SJSA1 (cell line): ENCODE results near the gene DMD. TPM values are rescaled to one million over a fixed set of nuclear protein-coding genes. Genes with fewer than 3 reads are reported as not detected.

ENCODE experiments used
- DNase-seq, 2 experiments: peaks; one replicate each; pipeline ENCODE4 v3.0.0-alpha.2; 2015 to 2020; ENCODE audit warnings: low spot score in 2 of 2, low read depth in 1 of 2
- H3K27ac ChIP-seq: fragments of 250-450 bp; sonication (Bioruptor Pico); 2 replicates; pipeline ENCODE4 v1.5.1; 2020; ENCODE audit warnings: mild to moderate bottlenecking, moderate library complexity
- H3K27me3 ChIP-seq: fragments of 250-450 bp; sonication (Bioruptor Pico); replicated peaks from 2 replicates; pipeline ENCODE4 v1.5.1; 2020; ENCODE audit warnings: mild to moderate bottlenecking, moderate library complexity
- H3K36me3 ChIP-seq: fragments of 250-450 bp; sonication (Bioruptor Pico); 2 replicates; pipeline ENCODE4 v1.5.1; 2020; ENCODE audit warnings: mild to moderate bottlenecking
- H3K4me1 ChIP-seq: fragments of 250-450 bp; sonication (Bioruptor Pico); replicated peaks from 2 replicates; pipeline ENCODE4 v1.6.1; 2021; ENCODE audit warnings: mild to moderate bottlenecking
- H3K4me3 ChIP-seq: fragments of 250-450 bp; sonication (Bioruptor Pico); 2 replicates; pipeline ENCODE4 v1.5.1; 2020; ENCODE audit warnings: mild to moderate bottlenecking
- H3K9me3 ChIP-seq: fragments of 250-450 bp; sonication (Bioruptor Pico); replicated peaks from 2 replicates; pipeline ENCODE4 v1.5.1; 2020; ENCODE audit warnings: mild to moderate bottlenecking
- total RNA-seq: library from RNA; depleted of rRNA; stranded (reverse); fragments of >200 nt; shearing (Covaris generic); gene quantifications from 2 replicates; pipeline ENCODE4 v1.2.3, GENCODE V29; 2014

DMD gene
- total RNA-seq, 1 experiment from 2014 or later: 6.8 TPM

- H3K4me3 ChIP-seq: no peak overlapping the region
- H3K9me3 ChIP-seq: no peaks in the 10 kb centered on the region
- H3K4me1 ChIP-seq: no peaks in the 10 kb centered on the region
- DNase-seq: no peak
- H3K36me3 ChIP-seq: no peaks in the 10 kb centered on the region
- no peaks in the 10 kb centered on the region for H3K27me3 ChIP-seq
- H3K27ac ChIP-seq: no peak overlapping the region
These were observed 2042.8 kb downstream of the DMD start for GRCh38 chrX:31168551-31168950.

- no peaks in the 10 kb centered on the region for H3K9me3 ChIP-seq
- no peaks in the 10 kb centered on the region for H3K4me1 ChIP-seq
- no peak for DNase-seq
- H3K27ac ChIP-seq: no peak overlapping the region
- H3K27me3 ChIP-seq: no peaks in the 10 kb centered on the region
- H3K36me3 ChIP-seq: no peaks in the 10 kb centered on the region
- H3K4me3 ChIP-seq: no peak overlapping the region
These were observed 2044.5 kb downstream of the DMD start for GRCh38 chrX:31166832-31167231.

GRCh38 chrX:31166416-31166815 lies 2044.9 kb downstream of the DMD start:
- no peak overlapping the region for H3K27ac ChIP-seq
- H3K36me3 ChIP-seq: no peaks in the 10 kb centered on the region
- no peaks in the 10 kb centered on the region for H3K27me3 ChIP-seq
- no peaks in the 10 kb centered on the region for H3K9me3 ChIP-seq
- no peak overlapping the region for H3K4me3 ChIP-seq
- H3K4me1 ChIP-seq: no peaks in the 10 kb centered on the region
- no peak for DNase-seq

- no peak for DNase-seq
These were observed 2045.9 kb downstream of the DMD start for GRCh38 chrX:31165241-31166035.

GRCh38 chrX:31154946-31155345 lies 2056.4 kb downstream of the DMD start:
- Histone ChIP-seq H3K9me3 (no peaks in the 10 kb centered on the region), H3K27me3 (no peaks in the 10 kb centered on the region), H3K4me3 (no peak overlapping the region), H3K36me3 (no peaks in the 10 kb centered on the region), H3K27ac (no peak overlapping the region), H3K4me1 (no peaks in the 10 kb centered on the region)
- no peak for DNase-seq

More at GRCh38 chrX:31165241-31166035, 2045.9 kb downstream of the DMD start:
- Histone ChIP-seq H3K4me3 (no peak overlapping the region), H3K36me3 (no peaks in the 10 kb centered on the region), H3K27me3 (no peaks in the 10 kb centered on the region), H3K4me1 (no peaks in the 10 kb centered on the region), H3K27ac (no peak overlapping the region), H3K9me3 (no peaks in the 10 kb centered on the region)

GRCh38 chrX:31153475-31154047 lies 2057.8 kb downstream of the DMD start:
- no peak for DNase-seq
- Histone ChIP-seq H3K4me1 (no peaks in the 10 kb centered on the region), H3K9me3 (no peaks in the 10 kb centered on the region), H3K27me3 (no peaks in the 10 kb centered on the region), H3K4me3 (no peak overlapping the region), H3K27ac (no peak overlapping the region), H3K36me3 (no peaks in the 10 kb centered on the region)

GRCh38 chrX:31147175-31147574 lies 2064.2 kb downstream of the DMD start:
- H3K36me3 ChIP-seq: no peaks in the 10 kb centered on the region
- H3K4me3 ChIP-seq: no peak overlapping the region
- no peak overlapping the region for H3K27ac ChIP-seq
- no peaks in the 10 kb centered on the region for H3K27me3 ChIP-seq
- DNase-seq: no peak
- no peaks in the 10 kb centered on the region for H3K4me1 ChIP-seq
- H3K9me3 ChIP-seq: no peaks in the 10 kb centered on the region

GRCh38 chrX:31139961-31140360 lies 2071.4 kb downstream of the DMD start:
- Histone ChIP-seq H3K4me3 (no peak overlapping the region), H3K27ac (no peak overlapping the region), H3K9me3 (no peaks in the 10 kb centered on the region), H3K4me1 (no peaks in the 10 kb centered on the region), H3K36me3 (no peaks in the 10 kb centered on the region), H3K27me3 (no peaks in the 10 kb centered on the region)
- no peak for DNase-seq

- no peak for DNase-seq
- H3K27me3 ChIP-seq: no peaks in the 10 kb centered on the region
- no peaks in the 10 kb centered on the region for H3K36me3 ChIP-seq
- H3K4me3 ChIP-seq: no peak overlapping the region
- no peaks in the 10 kb centered on the region for H3K4me1 ChIP-seq
- no peaks in the 10 kb centered on the region for H3K9me3 ChIP-seq
- no peak overlapping the region for H3K27ac ChIP-seq
These were observed 2073.2 kb downstream of the DMD start for GRCh38 chrX:31138124-31138523.

- DNase-seq: no peak
- no peaks in the 10 kb centered on the region for H3K27me3 ChIP-seq
These were observed 2075.2 kb downstream of the DMD start for GRCh38 chrX:31136144-31136611.

GRCh38 chrX:31132821-31133241 lies 2078.5 kb downstream of the DMD start:
- no peak overlapping the region for H3K4me3 ChIP-seq
- no peaks in the 10 kb centered on the region for H3K27me3 ChIP-seq
- H3K4me1 ChIP-seq: no peaks in the 10 kb centered on the region
- no peak overlapping the region for H3K27ac ChIP-seq
- H3K9me3 ChIP-seq: no peaks in the 10 kb centered on the region
- no peaks in the 10 kb centered on the region for H3K36me3 ChIP-seq
- no peak for DNase-seq

More at GRCh38 chrX:31136144-31136611, 2075.2 kb downstream of the DMD start:
- Histone ChIP-seq H3K27ac (no peak overlapping the region), H3K4me1 (no peaks in the 10 kb centered on the region), H3K4me3 (no peak overlapping the region), H3K36me3 (no peaks in the 10 kb centered on the region), H3K9me3 (no peaks in the 10 kb centered on the region)

GRCh38 chrX:31130457-31131220 lies 2080.7 kb downstream of the DMD start:
- no peak overlapping the region for H3K27ac ChIP-seq
- H3K9me3 ChIP-seq: no peaks in the 10 kb centered on the region
- no peak for DNase-seq
- no peak overlapping the region for H3K4me3 ChIP-seq
- no peaks in the 10 kb centered on the region for H3K27me3 ChIP-seq
- H3K36me3 ChIP-seq: no peaks in the 10 kb centered on the region
- no peaks in the 10 kb centered on the region for H3K4me1 ChIP-seq

GRCh38 chrX:31128855-31129254 lies 2082.5 kb downstream of the DMD start:
- DNase-seq: no peak
- Histone ChIP-seq H3K36me3 (no peaks in the 10 kb centered on the region), H3K4me3 (no peak overlapping the region), H3K9me3 (no peaks in the 10 kb centered on the region), H3K27ac (no peak overlapping the region), H3K4me1 (no peaks in the 10 kb centered on the region), H3K27me3 (no peaks in the 10 kb centered on the region)

- no peaks in the 10 kb centered on the region for H3K4me1 ChIP-seq
- H3K27ac ChIP-seq: no peak overlapping the region
- H3K9me3 ChIP-seq: no peaks in the 10 kb centered on the region
- no peak for DNase-seq
- H3K27me3 ChIP-seq: no peaks in the 10 kb centered on the region
- no peaks in the 10 kb centered on the region for H3K36me3 ChIP-seq
- H3K4me3 ChIP-seq: no peak overlapping the region
These were observed 2083.6 kb downstream of the DMD start for GRCh38 chrX:31127716-31128115.
